T-helper 1 cell treated with Interleukin-12 subunit alpha and Interleukin-12 subunit beta and Interleukin-4 antibody, amounts not matched to agents 30 ng/mL and 1 ng/mL, for 36 hours (primary cell): ENCODE data around the gene ARL8B. TPM values are rescaled to one million over a fixed set of nuclear protein-coding genes. Genes with fewer than 3 reads are reported as not detected.
"Not testable (repeated sequence)": the region's sequence is repeated elsewhere in the genome, so short reads cannot be mapped to it uniquely, and the experiment has no call there.

Source experiments
- intact Hi-C: fragments of 100-400 bp; cut with micrococcal nuclease; formaldehyde crosslinking; loops from one replicate; pipeline ENCODE4 v1.15.1; 2024
- total RNA-seq: library from RNA; stranded (reverse); gene quantifications from 2 replicates; pipeline ENCODE4 v1.2.3, GENCODE V29; 2022

Gene ARL8B
- 49.4 and 50.9 TPM in 2 replicates for total RNA-seq

GRCh38 chr3:5122030-5122740 lies at the start of gene ARL8B:
TSS of gene ARL8B (plus strand) at chr3:5122292. CDS start at chr3:5122466, 174 bp downstream.
- intact Hi-C loops, result loop anchor here (1.0 to 10.0 kb wide), 13 partner anchors 65 to 1995 kb away; partner anchors contain the start of genes BHLHE40, CRBN, EDEM1 and ITPR1

- intact Hi-C loops, result no loop called here
These were observed 48.6 kb upstream of the ARL8B start for GRCh38 chr3:5073374-5074085.

GRCh38 chr3:5078151-5078550 lies 43.9 kb upstream of the ARL8B start:
- intact Hi-C loops, result no loop called here

- intact Hi-C loops, result no loop called here
These were observed 42.3 kb upstream of the ARL8B start for GRCh38 chr3:5079761-5080160.

DNA sequence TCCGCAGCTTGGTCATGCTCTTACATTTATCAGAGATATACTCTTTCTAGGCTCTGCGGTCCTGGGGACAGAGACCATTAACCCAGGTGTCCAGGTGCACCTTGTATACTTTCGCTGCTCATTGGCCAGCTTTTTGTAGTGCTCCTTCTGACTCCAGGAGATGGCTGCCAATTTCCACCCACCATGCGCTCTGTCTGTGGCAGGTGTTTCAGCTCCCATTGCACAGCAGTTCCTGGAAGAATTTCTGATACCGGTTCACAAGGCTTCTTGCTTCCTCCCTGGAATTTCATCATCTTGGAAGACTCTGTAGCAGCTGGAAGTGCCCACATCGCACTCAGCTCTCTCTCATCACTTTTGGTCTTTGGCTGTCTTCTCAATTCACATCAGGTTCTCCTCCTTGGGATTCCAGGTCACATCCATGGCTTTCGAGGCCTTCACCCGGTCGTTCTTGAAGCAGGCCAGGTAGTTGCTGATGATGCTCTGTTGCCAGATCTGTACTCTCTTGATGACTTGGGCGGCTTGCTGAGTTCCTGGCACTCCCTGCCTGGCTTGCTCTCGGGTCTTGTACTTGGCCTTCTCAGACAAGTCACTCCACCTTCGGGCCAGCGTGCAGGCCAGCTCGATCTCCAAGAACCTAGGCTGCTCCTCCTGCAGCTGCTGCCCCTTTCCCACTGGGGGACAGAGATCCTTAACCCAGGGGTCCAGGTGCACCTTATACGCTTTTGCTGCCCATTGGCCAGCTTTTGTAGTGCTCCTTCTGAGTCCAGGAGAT lies 41.1 kb upstream of the ARL8B start:
- intact Hi-C loops, result no loop called here

GRCh38 chr3:5081973-5082788 lies 39.9 kb upstream of the ARL8B start:
- intact Hi-C loops, result not testable (repeated sequence)

- intact Hi-C loops, result no loop called here
These were observed 39.3 kb upstream of the ARL8B start for GRCh38 chr3:5082789-5083115.

- intact Hi-C loops, result no loop called here
These were observed 37.9 kb upstream of the ARL8B start for GRCh38 chr3:5084224-5084623.

DNA sequence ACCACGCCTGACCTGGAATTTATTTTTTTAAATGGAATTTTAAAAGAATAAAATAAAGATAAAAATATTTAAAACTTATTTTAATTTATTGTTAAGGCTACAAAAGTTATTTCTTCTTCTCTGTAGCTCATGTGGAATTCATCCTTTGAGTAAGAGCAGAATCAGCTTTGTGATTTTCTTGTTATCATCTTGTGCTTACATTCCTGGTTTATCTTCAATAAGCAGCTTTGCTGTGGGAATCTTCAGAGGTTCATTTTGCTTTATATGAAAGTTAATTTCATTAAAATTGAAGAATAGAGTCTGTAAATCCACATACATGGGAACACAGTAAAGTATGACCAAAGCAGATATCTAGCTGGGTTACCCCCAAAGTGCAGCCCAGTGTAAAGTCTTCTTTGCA lies 35.4 kb upstream of the ARL8B start:
- intact Hi-C loops, result no loop called here

GRCh38 chr3:5087209-5087608 lies 34.9 kb upstream of the ARL8B start:
- intact Hi-C loops, result no loop called here

DNA sequence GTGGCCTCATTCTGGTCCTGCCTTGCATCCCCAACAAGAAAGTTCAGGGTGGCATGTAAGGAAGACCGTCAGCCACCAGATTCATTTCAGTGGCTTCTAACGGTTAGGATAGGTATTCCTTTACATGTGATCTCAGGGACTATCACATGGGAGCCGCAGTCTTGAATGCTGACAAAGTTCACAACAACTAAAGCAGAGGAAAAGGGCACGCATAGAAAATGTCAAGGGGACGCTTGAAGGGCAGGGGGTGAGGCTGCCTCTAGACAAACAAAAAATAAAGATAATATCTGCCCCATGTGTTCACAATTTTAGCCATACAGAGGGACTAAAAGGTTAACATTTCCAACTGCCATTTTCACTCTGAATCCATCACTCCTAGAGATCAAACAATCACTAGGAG lies 31.9 kb upstream of the ARL8B start:
- intact Hi-C loops, result no loop called here

DNA sequence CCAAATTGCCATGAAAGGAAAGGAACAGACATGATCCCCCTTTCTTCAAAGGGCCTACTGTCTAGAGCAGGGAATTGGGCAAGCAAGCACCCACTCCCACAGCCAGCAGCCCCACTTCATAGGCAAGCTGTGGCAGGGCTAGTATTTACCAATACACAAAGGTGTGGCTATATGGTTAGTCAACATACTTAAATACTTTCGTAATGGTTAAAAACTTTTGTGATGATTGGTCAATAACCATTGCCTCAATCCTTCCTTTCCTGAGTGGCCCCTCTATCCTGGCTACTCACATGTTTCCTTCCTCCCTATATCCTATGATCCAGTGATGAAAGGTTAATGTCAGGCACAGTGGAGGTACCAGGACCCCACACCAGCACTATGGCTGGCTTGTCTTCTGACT lies 30.1 kb upstream of the ARL8B start:
- intact Hi-C loops, result no loop called here

DNA sequence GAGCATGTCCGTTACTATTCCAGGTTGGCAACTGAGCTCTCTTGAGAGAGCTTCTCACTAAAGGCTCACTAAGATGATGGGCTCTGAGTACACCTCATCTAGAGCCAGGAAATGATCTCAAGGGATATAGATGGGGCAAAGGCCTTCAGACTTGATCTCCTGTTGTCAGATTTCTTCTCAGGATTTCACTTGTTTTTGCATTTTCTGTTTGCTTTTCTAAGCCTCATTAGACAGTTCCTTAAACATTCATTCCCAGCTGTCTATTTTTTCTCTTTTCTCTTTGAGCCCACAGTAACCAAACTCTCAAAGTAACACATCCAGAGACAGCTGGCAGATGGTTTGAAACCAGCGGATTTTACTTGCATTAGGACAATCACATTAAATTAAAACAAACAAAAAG lies 28.4 kb upstream of the ARL8B start:
- intact Hi-C loops, result no loop called here

DNA sequence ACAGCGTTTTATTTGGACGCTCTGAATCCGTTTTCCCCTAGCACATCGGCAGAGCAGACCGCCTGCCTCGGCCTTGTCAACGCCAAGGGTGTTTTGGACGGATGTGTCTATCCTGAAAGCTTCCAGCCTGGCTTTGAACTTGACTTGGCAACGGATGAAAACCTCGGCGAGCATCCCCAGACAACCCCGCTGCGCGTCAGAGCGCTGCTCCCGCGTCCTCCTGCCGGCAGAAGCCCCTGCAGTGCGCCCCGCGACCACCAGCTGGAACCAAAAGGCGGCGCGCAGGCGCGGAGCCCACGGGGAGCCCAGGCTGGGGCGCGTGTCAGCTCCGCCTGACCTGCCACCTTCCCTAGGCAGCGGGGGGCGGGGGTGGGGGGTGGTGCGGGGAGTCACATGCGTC lies 26.2 kb upstream of the ARL8B start:
- intact Hi-C loops, result no loop called here

GRCh38 chr3:5096336-5097008 lies 25.6 kb upstream of the ARL8B start:
- intact Hi-C loops, result no loop called here

GRCh38 chr3:5098346-5098745 lies 23.7 kb upstream of the ARL8B start:
- intact Hi-C loops, result no loop called here

- intact Hi-C loops, result no loop called here
These were observed 19.6 kb upstream of the ARL8B start for GRCh38 chr3:5102532-5102931.

GRCh38 chr3:5103743-5104142 lies 18.3 kb upstream of the ARL8B start:
- intact Hi-C loops, result no loop called here

GRCh38 chr3:5105050-5105449 lies 17.0 kb upstream of the ARL8B start:
- intact Hi-C loops, result no loop called here

DNA sequence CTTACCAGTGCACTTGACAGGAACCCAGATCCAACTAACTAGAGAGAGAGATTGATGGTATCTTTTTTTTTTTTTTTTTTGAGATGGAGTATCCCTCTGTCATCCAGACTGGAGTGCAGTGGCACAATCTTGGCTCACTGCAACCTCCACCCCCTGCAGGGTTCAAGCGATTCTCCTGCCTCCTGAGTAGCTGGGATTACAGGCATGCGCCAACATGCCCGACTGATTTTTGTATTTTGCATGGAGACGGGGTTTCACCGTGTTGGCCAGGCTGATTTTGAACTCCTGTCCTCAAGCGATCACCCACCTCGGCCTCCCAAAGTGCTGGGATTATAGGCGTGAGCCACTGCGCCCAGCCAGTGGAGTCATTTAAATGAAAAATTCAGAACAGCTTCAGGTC lies 15.7 kb upstream of the ARL8B start:
- intact Hi-C loops, result not testable (repeated sequence)

DNA sequence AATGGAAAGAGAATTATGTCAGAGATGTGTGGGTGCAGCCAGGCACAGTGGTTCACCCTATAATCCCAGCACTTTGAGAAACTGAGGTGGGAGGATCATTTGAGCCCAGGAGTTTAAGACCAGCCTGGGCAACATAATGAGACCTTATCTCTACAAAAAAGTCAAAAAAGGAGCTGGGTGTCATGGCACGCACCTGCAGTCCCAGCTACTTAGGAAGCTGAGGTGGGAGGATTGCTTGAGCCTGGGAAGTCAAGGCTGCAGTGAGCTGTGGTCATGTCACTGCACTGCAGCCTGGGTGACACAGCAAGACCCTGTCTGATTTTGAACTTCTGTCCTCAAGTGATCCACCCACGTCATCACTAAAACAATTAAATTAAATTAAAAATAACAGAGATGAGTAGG lies 15.2 kb upstream of the ARL8B start:
- intact Hi-C loops, result not testable (repeated sequence)
